ENCODE results near the gene WHAMM.
"Not testable (repeated sequence)": the region's sequence is repeated elsewhere in the genome, so short reads cannot be mapped to it uniquely, and the experiment has no call there.

The WHAMM gene

DNA sequence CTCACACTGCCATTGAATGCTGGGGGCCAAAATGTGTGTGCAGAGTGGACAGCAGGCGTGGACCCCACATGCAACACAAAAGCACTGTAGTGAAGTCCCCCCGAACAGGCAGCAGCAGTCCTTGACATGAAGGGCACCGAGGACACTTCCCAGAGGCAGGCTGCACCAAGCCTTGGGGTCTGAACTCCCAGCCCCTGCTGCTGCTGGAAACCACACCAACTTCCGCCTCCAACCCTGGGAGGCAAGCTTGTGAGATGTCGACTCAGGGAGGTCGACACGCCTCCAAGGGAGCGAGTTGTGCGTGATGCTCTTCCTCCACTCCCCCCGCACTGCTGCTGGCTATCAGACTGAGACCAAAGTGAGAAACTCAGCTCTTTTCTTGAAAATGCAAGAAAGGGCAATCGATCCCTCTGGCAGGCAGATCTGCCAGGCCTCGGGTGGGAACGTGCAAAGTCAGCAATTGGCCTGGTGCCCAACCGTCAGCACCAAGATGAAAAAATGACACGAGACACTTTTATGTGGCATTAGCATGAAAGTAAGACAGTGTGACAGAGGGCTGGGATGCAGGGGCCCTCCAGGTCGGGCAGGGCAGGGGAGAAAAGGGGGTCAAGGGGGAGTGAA is 43.6 kb downstream of the WHAMM start:
- peak in 4 of 42 donors; percentile 20 to 39 (median 30) for DNase-seq
- intact Hi-C loops (cut with DNase I): no loop called here

GRCh38 chr15:82854554-82854953 is 45.1 kb downstream of the WHAMM start:
- intact Hi-C loops (cut with DNase I): no loop called here
- DNase-seq: peak in 2 of 42 donors; percentile 7 to 31

- DNase-seq: peak in 4 of 42 donors; percentile 11 to 37 (median 32)
- intact Hi-C loops (cut with DNase I): no loop called here
Measured at GRCh38 chr15:82855286-82856100, 46.1 kb downstream of the WHAMM start.

DNA sequence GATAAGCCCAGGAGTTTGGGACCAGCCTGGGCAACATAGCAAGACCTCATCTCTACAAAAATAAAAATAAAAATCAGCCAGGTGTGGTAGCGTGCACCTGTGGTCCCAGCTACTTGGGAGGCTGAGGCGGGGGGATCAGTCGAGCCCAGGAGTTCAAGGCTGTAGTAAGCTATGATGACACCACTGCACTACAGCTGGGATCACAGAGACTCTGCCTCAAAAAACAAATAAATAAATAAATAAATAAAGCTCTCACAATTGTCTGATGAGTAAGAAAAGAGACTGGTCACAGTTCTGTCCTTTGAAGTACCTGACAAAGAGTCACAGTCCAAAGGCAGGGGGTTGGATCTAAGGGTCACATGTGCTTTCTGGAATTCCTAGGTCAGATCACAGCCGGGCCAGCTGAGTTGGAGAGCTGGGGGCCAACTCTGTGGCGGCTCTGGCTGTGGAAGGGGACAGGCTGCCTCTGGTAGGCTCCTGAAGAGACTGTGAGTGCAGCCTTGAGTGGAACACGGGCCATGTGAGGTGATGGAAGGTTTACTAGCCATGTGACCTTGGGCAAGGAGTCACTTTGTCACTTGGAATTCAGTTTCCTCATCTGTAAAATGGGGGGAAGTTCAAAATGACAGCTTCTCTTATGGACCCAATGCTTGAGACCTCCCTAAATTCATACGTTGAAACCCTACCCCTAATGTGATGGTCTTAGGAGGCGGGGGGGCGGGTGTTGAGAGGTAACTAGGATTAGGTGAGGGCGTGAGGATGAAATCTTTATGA is 47.2 kb downstream of the WHAMM start:
- intact Hi-C loops (cut with DNase I): no loop called here
- peak in 3 of 42 donors; percentile 13 to 29 (median 18) for DNase-seq

GRCh38 chr15:82858932-82859331 is 49.5 kb downstream of the WHAMM start:
- peak in 3 of 42 donors; percentile 18 to 34 (median 22) for DNase-seq
- intact Hi-C loops (cut with DNase I): no loop called here

DNA sequence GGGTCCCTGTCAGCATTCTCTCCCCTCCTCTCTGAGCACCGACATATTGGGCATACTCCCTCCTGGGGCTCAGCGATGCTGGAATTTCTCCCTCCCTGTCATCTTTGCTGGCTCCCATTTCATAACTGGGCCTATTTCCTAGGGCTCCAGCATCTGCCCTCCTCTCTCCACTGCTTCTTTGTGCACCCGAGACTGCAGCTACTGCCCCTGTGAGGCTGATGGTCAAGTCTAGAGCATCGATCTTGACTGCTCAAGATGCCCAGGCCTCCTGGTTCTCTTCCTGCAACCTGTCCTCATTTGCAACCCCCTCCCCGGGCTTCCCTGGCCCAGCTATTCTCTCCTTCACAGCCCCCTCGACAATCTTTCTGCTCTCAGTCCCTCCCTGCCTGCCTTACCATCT is 53.5 kb downstream of the WHAMM start:
- intact Hi-C loops (cut with DNase I): no loop called here
- peak in 4 of 42 donors; percentile 2 to 21 (median 10) for DNase-seq

DNA sequence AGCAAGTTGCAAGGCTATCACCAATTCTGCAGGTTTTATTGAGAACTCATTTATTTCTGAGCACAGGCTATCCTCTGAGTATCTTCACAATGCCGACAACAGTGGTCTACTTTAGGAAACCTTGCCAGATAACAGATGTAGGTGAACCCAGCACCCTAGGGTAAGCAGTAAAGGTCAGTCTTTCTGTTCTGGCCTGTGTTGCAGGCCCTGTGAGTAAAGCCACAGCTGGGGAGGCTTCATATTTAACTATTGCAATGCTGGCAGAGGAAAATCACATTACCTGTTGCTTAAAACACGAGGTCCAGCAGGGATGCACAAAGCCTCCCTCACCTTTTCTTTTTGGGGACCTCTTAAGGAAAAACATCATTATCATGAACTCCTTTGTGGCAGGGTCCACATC is 55.5 kb downstream of the WHAMM start:
- intact Hi-C loops (cut with DNase I): no loop called here

DNA sequence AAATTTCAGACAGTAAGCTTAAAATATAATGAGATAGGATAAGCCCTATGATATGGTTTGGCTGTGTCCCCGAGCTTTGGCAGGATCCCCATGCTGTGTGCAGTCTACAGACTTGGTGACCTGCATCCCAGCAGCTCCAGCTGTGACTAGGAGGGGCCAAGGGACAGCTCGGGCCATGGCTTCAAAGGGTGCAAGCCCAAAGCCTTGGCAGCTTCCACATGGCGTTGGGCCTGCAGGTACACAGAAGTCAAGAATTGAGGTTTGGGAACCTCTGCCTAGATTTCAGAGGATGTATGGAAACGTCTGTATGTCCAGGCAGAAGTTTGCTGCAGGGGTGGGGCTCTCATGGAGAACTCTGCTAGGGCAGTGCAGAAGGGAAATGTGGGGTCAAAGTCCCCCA is 56.2 kb downstream of the WHAMM start:
- intact Hi-C loops (cut with DNase I): not testable (repeated sequence)
- DNase-seq: peak in 5 of 42 donors; percentile 10 to 22 (median 15)

More for the DNA sequence above, 55.5 kb downstream of the WHAMM start:
- peak in 2 of 42 donors; percentile 3 to 14 for DNase-seq

- intact Hi-C loops (cut with DNase I): not testable (repeated sequence)
- DNase-seq: peak in 2 of 42 donors; percentile 7
Measured at GRCh38 chr15:82865981-82866380, 56.6 kb downstream of the WHAMM start.

DNA sequence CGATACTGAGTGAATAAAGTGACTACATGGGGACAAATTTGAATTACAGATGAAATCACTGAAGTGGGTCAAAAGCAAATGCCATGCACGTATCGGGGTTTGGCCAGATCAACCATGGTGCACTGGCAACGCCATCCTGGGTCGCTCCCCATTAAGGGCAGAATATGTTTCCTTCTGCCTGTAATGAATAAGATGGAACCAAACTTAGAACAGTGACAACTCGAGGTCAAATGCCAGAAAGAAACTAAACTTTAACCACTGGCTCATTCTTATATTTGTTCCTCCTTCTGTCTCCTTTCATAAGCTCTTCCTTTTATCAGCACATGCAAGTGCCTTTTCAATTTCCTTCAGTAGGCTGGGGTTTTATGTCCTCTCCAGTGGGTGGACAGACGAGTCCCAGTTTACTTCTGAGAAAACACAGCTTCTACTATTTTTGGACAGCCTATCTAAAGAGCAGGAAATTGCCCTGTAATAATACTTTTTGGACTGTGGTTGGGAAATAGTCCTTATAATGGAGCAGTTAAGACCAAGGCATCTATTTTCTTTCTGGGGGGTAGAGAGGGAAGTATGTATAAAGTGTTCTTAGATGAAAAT is 61.4 kb downstream of the WHAMM start:
- peak in 3 of 42 donors; percentile 2 to 23 (median 3) for DNase-seq
- intact Hi-C loops (cut with DNase I): no loop called here

DNA sequence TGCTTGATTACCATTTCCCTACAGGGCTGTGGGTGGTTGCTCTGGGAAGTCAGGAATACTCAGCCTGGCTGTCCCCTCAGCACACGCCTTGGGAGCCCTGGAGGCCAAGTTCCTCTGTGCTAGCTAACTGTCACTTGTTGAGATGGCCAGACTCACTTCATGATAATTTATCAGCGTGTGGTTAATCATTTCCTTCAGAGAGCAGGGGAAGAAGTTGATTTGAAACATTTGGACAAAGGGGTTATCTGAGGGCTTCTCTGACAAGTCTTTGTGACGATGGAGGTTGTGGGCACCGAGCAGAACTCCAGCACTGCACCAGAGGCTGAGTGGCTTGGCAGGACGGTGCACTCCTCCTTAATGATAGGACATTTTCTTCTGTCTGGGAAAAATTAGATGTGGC is 61.9 kb downstream of the WHAMM start:
- intact Hi-C loops (cut with DNase I): no loop called here

DNA sequence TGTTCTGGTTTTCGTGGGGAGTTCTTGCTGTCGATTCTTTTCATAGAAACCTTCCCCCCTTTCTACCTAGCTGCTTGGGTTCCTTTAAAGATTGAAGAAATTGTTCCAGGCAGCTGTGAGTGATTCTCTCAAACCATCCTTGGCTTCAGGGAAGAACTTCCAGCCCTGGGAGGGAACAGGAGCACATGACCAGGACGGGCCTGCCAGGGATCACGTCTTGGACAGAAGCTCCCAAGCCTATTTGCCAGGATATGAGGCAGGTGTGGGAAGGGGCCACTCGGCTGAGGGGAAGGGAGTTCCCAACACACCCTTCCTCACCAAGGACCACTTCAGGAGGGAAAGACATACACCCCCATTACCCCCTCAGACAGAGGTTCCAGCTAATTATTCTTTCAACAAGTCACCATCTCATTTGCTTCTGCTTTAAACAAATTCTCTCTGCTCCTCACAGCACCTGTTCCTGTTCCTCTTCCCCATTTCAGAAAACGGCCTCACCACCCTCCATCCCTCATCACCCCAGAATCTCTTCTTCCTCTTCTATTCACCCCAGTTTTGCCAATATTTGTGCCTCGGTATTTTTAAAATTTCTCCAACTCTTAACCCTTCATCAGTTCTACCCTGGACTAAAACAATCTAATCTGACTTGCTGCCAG is 62.5 kb downstream of the WHAMM start:
- peak in 3 of 42 donors; percentile 9 to 15 (median 14) for DNase-seq
- intact Hi-C loops (cut with DNase I): no loop called here

More for the DNA sequence above, 61.9 kb downstream of the WHAMM start:
- DNase-seq: peak in 4 of 42 donors; percentile 2 to 15 (median 6)

- intact Hi-C loops (cut with DNase I): no loop called here
Measured at GRCh38 chr15:82873000-82873680, 63.7 kb downstream of the WHAMM start.

DNA sequence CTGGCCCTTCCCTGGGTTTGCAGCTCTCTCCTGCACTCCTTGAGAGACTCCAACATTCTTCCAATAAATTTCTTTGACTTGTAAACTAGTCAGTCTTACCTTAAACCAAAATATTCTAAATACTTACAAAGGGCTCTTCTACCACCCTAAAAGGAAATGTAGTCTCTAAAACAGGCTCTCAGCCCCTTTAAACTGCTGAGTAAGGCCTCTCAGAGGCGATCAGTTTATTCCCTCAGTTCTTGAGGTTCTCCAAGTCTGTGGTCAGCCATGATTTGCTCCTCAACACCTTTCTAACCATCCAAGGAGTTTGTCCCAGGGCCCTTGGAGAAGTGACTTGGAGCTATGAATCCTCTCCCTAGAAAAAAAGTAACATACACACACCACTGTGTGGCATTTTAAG is 64.8 kb downstream of the WHAMM start:
- DNase-seq: peak in 2 of 42 donors; percentile 20 to 23
- intact Hi-C loops (cut with DNase I): no loop called here

More at GRCh38 chr15:82873000-82873680, 63.7 kb downstream of the WHAMM start:
- peak in 2 of 42 donors; percentile 10 to 16 for DNase-seq

- intact Hi-C loops (cut with DNase I): no loop called here
Measured at GRCh38 chr15:82874961-82875360, 65.5 kb downstream of the WHAMM start.

GRCh38 chr15:82875411-82876003 is 66.1 kb downstream of the WHAMM start:
- peak in 2 of 42 donors; percentile 6 to 13 for DNase-seq
- intact Hi-C loops (cut with DNase I): no loop called here

More at GRCh38 chr15:82874961-82875360, 65.5 kb downstream of the WHAMM start:
- DNase-seq: peak in 3 of 42 donors; percentile 14 to 31 (median 28)

DNA sequence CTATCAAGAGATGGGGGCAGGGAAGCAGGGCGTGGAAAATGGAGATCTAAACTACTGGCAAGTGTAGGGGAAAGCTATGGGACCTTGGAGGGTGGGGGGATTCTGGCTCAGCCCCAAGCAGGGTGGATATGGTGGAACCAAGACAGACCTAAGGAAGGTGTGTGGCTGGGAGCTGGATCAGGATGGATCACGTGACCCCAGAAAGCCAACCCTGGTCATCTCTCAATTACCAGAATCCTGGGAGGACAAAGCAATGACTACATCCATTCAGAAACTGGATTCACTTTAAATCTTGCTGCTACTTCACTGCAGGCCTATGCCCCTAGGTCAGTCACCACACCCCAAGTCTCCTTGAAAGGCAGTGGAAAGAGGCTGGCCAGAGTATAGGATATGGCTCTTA is 68.4 kb downstream of the WHAMM start:
- DNase-seq: peak in 2 of 42 donors; percentile 20 to 25
- intact Hi-C loops (cut with DNase I): no loop called here
